GM23338 (cell line): ENCODE measurements around the gene AFF3. TPM values are rescaled to one million over a fixed set of nuclear protein-coding genes. Genes with fewer than 3 reads are reported as not detected.

Experiments
- ATAC-seq: fragments of 200-7000 bp; cut with Tn5 transposase; 3 replicates; pipeline ENCODE4 v1.9.1; 2020
- DNase-seq: peaks from one replicate; pipeline ENCODE4 v3.0.0-alpha.2; 2015; ENCODE audit warnings: low spot score
- H2AFZ ChIP-seq: fragments of 200-600 bp; sonication (generic); 2 replicates; pipeline ENCODE4 v1.8.0; 2016; ENCODE audit warnings: antibody characterized with exemption, mild to moderate bottlenecking, moderate library complexity
- H3F3A ChIP-seq: fragments of 200-600 bp; sonication (generic); replicated peaks from 2 replicates; pipeline ENCODE4 v1.8.0; 2017; ENCODE audit warnings: antibody characterized with exemption, mixed run types, low read depth
- H3K27ac ChIP-seq: fragments of 200-600 bp; sonication (generic); 2 replicates; pipeline ENCODE4 v1.6.1; 2016; ENCODE audit warnings: low read depth
- H3K27me3 ChIP-seq: fragments of 200-600 bp; sonication (generic); 2 replicates; pipeline ENCODE4 v1.8.0; 2016; ENCODE audit warnings: mild to moderate bottlenecking, mixed run types, moderate library complexity; ENCODE audit not compliant: insufficient read depth
- H3K36me3 ChIP-seq: fragments of 200-600 bp; sonication (generic); 2 replicates; pipeline ENCODE4 v1.8.0; 2016; ENCODE audit warnings: mild to moderate bottlenecking; ENCODE audit not compliant: insufficient read depth
- H3K4me1 ChIP-seq: fragments of 200-600 bp; sonication (generic); 2 replicates; pipeline ENCODE4 v1.8.0; 2016; ENCODE audit warnings: mild to moderate bottlenecking, moderate library complexity; ENCODE audit not compliant: insufficient read depth
- H3K4me2 ChIP-seq: fragments of 200-600 bp; sonication (generic); 2 replicates; pipeline ENCODE4 v1.7.1; 2017; ENCODE audit warnings: mixed run types
- H3K4me3 ChIP-seq: fragments of 200-600 bp; sonication (generic); 2 replicates; pipeline ENCODE4 v1.6.1; 2016; ENCODE audit warnings: mixed run types
- H3K79me2 ChIP-seq: fragments of 200-600 bp; sonication (generic); replicated peaks from 2 replicates; pipeline ENCODE4 v1.8.0; 2017; ENCODE audit warnings: mild to moderate bottlenecking; ENCODE audit not compliant: insufficient read depth
- H3K9me2 ChIP-seq: fragments of 200-600 bp; sonication (generic); 2 replicates; pipeline ENCODE4 v1.8.0; 2017; ENCODE audit not compliant: insufficient read depth
- H4K20me1 ChIP-seq: fragments of 200-600 bp; sonication (generic); replicated peaks from 2 replicates; pipeline ENCODE4 v1.8.0; 2017; ENCODE audit warnings: mild to moderate bottlenecking; ENCODE audit not compliant: insufficient read depth
- H3K27ac Mint-ChIP-seq: 2 replicates; pipeline ENCODE4 v1.8.0; 2020; ENCODE audit warnings: inconsistent platforms, mild to moderate bottlenecking, moderate library complexity, mixed read lengths
- H3K27me3 Mint-ChIP-seq: 3 replicates; pipeline ENCODE4 v1.8.0; 2022; ENCODE audit warnings: low read depth, mild to moderate bottlenecking, moderate library complexity, mixed read lengths, inconsistent platforms; ENCODE audit not compliant: insufficient read depth, poor library complexity
- H3K36me3 Mint-ChIP-seq: 3 replicates; pipeline ENCODE4 v1.8.0; 2021; ENCODE audit warnings: low read depth, mild to moderate bottlenecking, inconsistent platforms, moderate library complexity, mixed read lengths
- H3K4me1 Mint-ChIP-seq: 3 replicates; pipeline ENCODE4 v1.8.0; 2020; ENCODE audit warnings: mild to moderate bottlenecking, inconsistent platforms, mixed read lengths
- H3K4me3 Mint-ChIP-seq: 3 replicates; pipeline ENCODE4 v1.8.0; 2021; ENCODE audit warnings: moderate library complexity, mild to moderate bottlenecking, inconsistent platforms, mixed read lengths
- H3K9me3 Mint-ChIP-seq: 3 replicates; pipeline ENCODE4 v1.8.0; 2020; ENCODE audit warnings: moderate library complexity, mild to moderate bottlenecking, inconsistent platforms, mixed read lengths
- ETS1 ChIP-seq: IDR thresholded peaks from 2 replicates; pipeline ENCODE4 v1.6.1; 2016; ENCODE audit warnings: antibody characterized with exemption
- EZH2 ChIP-seq: fragments of 200-600 bp; sonication (generic); IDR thresholded peaks from one replicate; pipeline ENCODE4 v1.8.0; 2017; ENCODE audit warnings: antibody characterized with exemption, mild to moderate bottlenecking, low read depth; ENCODE audit not compliant: unreplicated experiment
- EZH2phosphoT487 ChIP-seq: fragments of 200-600 bp; sonication (generic); IDR thresholded peaks from one replicate; pipeline ENCODE4 v1.8.1; 2018; ENCODE audit warnings: antibody characterized with exemption; ENCODE audit not compliant: unreplicated experiment
- JUNB ChIP-seq: IDR thresholded peaks from one replicate; pipeline ENCODE4 v1.6.1; 2016; ENCODE audit warnings: antibody characterized with exemption; ENCODE audit not compliant: unreplicated experiment
- POLR2AphosphoS5 ChIP-seq: IDR thresholded peaks from 2 replicates; pipeline ENCODE4 v1.6.1; 2016; ENCODE audit warnings: antibody characterized with exemption, low read depth
- ZNF114 ChIP-seq: fragments of 250-450 bp; sonication (Bioruptor Pico); IDR thresholded peaks from 2 replicates; pipeline ENCODE4 v1.5.0; 2020; ENCODE audit warnings: mild to moderate bottlenecking, moderate library complexity
- ZNF462 ChIP-seq: fragments of 250-450 bp; sonication (Bioruptor Pico); IDR thresholded peaks from 2 replicates; pipeline ENCODE4 v1.5.0; 2020; ENCODE audit warnings: mild to moderate bottlenecking, moderate library complexity
- polyA plus RNA-seq: library from polyadenylated mRNA; unstranded; fragments of >200 nt; fragmentation: Nextera tagmentation; extraction: Ambion mirVana; gene quantifications from 2 replicates; pipeline ENCODE4 v1.2.1, GENCODE V29; 2016
- total RNA-seq: library from RNA; depleted of rRNA; stranded (reverse); fragments of >200 nt; shearing (Covaris generic); gene quantifications from 2 replicates; pipeline ENCODE4 v1.2.3, GENCODE V29; 2014

AFF3 gene
- total and polyA plus RNA-seq, 2 experiments from 2014 or later = 0.73 to 1.4 TPM

GRCh38 chr2:99784282-99784681, 358.1 kb downstream of the AFF3 start:
- no peaks in the 10 kb centered on the region for H3K79me2 ChIP-seq
- Mint-ChIP-seq H3K27ac (no peak overlapping the region), H3K9me3 (peaks cover 4% of the 10 kb centered on the region; the same call in 2 of the 3 replicates)

More at GRCh38 chr2:99784282-99784681, 358.1 kb downstream of the AFF3 start:
- ATAC-seq (no peak), DNase-seq (no peak)
- H3F3A ChIP-seq = no peaks in the 10 kb centered on the region
- TF ChIP-seq ZNF114 (CRISPR knock-in tag) (no peak), ETS1 (no peak), POLR2AphosphoS5 (no peak), EZH2 (no peak), ZNF462 (no peak), EZH2phosphoT487 (no peak), JUNB (no peak)
- Mint-ChIP-seq H3K27me3 (peaks cover 2% of the 10 kb centered on the region), H3K4me1 (no peaks in the 10 kb centered on the region), H3K36me3 (no peaks in the 10 kb centered on the region), H3K4me3 (no peak overlapping the region)
- 0 out of 2 replicates have a peak, but pooled peaks cover 6% of the 10 kb centered on the region for H3K9me2 ChIP-seq
- no peaks in the 10 kb centered on the region for H3K36me3 ChIP-seq
- no peaks in the 10 kb centered on the region for H3K4me1 ChIP-seq
- H3K27me3 ChIP-seq = no peaks in the 10 kb centered on the region
- H2AFZ ChIP-seq = no peak overlapping the region
- H4K20me1 ChIP-seq = no peaks in the 10 kb centered on the region
- no peak overlapping the region for H3K4me3 ChIP-seq
- no peak overlapping the region for H3K4me2 ChIP-seq
- no peak overlapping the region for H3K27ac ChIP-seq
